Astrocyte of the spinal cord (primary cell): ENCODE measurements around the gene COL4A1.
A peak's percentile ranks its signal among the peaks of the same experiment; 100 is the strongest.
"Not testable (repeated sequence)": the region's sequence is repeated elsewhere in the genome, so short reads cannot be mapped to it uniquely, and the experiment has no call there.

ENCODE experiments used
- DNase-seq: peaks from one replicate; pipeline ENCODE4 v3.0.0; 2011; ENCODE audit warnings: low read depth, low spot score
- H3K4me3 ChIP-seq: 2 replicates; pipeline ENCODE4 v1.5.1; 2011; ENCODE audit warnings: low read depth, mild to moderate bottlenecking, low read length, moderate library complexity
- CTCF ChIP-seq: IDR thresholded peaks from 2 replicates; pipeline ENCODE4 v1.5.1; 2012; ENCODE audit warnings: low read depth, mild to moderate bottlenecking, low read length, inconsistent platforms
- in situ Hi-C: cut with HindIII; loops from 2 replicates; pipeline ENCODE4 v1.10.0; 2017; ENCODE audit warnings: low sequenced_read_pairs

COL4A1 gene

GRCh38 chr13:110317093-110317492, 10.1 kb upstream of the COL4A1 start:
- TF ChIP-seq CTCF, result no peak
- H3K4me3 ChIP-seq, result no peak overlapping the region
- in situ Hi-C loops, result no loop called here
- no peak for DNase-seq

- DNase-seq, result no peak
- no peak for TF ChIP-seq CTCF
- no peak overlapping the region for H3K4me3 ChIP-seq
- in situ Hi-C loops, result no loop called here
Measured at GRCh38 chr13:110316196-110316595, 9.2 kb upstream of the COL4A1 start.

DNA sequence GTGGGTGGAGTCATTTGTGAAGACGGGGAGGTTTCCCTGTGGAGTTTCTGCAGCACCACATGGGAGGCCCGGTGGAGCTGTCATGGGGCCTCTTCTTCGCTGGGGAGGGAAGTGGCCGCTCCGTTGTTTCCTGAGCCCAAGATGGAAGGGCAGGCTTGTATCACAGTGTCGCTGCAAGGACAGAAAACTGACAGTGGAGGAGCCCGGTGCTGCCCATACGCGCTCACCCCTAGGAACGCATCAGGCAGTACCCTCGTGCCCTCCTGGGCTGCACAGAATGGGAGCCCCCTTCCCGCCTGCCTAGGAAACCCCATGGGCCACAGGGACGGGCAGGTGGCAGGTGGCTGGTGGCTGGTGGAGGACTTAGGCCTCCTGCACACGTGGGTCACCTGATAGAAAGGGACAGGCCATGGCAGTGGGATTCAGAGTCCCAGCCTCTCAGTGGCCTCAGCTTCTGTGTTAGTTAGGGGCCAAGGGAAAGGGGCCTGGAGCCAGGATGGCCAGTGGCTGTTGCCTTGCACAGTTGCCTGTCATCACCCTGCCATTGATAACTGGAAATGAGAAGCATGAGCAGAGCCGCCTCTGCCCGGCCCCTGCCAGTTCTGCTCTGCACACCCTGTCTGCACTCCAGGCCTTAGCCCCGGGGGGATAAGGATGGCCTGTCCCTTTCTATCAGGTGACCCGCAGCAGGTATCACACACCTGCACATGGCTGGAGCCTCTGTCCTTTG, 7.7 kb upstream of the COL4A1 start:
- TF ChIP-seq CTCF, result no peak
- no peak for DNase-seq
- H3K4me3 ChIP-seq, result no peak overlapping the region
- in situ Hi-C loops, result no loop called here

GRCh38 chr13:110313733-110314132, 6.8 kb upstream of the COL4A1 start:
- DNase-seq, in situ Hi-C loops, H3K4me3 ChIP-seq: not testable (repeated sequence)

DNA sequence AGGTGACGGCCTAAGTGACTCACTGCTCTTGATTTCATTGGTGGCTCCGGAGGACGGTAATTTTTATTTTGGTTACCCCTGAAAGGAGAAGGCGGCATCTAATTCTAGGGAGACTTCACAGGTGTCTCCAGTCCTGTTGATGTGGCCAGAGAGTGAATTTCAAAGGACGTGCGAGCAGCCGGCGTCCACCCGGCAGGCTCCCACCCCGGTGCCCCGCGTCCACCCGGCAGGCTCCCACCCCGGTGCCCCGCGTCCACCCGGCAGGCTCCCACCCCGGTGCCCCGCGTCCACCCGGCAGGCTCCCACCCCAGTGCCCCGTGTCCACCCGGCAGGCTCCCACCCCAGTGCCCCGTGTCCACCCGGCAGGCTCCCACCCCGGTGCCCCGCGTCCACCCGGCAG, 6.3 kb upstream of the COL4A1 start:
- DNase-seq, H3K4me3 ChIP-seq, in situ Hi-C loops: not testable (repeated sequence)

DNA sequence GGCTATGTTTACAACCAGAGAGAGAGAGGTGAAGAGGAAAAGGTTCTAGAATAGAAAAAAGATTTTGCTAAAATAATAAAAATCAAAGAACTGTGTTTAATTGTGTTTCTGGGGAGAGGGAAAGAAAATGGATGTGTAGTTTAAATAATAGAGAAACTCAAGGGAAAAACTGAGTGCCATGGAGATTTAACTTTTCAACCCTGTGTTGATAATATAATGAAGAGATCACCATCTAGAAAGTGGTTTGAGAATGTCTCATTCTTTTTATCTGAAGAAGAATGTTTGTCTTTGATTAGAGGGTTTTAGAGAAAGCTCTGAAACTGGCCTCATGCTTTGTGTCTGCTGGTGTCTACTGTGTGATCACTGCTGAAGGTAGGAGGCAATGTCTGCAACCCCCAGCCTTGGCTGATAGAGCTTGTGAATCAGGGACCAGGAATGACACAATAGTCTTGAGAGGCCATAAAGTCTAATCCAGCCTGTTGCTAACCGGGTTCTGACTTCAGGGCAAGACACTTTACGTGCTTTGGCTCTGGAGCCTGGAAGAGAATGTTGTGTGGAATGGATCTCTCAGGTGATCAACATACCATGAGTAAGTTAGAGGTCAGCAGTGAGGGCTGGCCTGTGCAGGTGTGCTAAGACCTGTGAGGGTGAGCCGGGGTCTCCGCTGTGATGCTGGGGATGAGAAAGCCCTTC, 5.5 kb upstream of the COL4A1 start:
- in situ Hi-C loops, result no loop called here
- TF ChIP-seq CTCF, result no peak
- peak; percentile 81 for DNase-seq
- no peak overlapping the region for H3K4me3 ChIP-seq

GRCh38 chr13:110311443-110312338, 4.7 kb upstream of the COL4A1 start:
- in situ Hi-C loops, result no loop called here
- no peak for TF ChIP-seq CTCF
- peak overlapping the region; percentile 3 for H3K4me3 ChIP-seq
- no peak for DNase-seq
